Left lobe of liver (tissue), 2 donors: ENCODE results near the gene TFAP2B. TPM values are rescaled to one million over a fixed set of nuclear protein-coding genes. Genes with fewer than 3 reads are reported as not detected.

Source experiments
- ATAC-seq: fragments of 200-7000 bp; cut with Tn5 transposase; one replicate; pipeline ENCODE4 v1.9.1; 2020; ENCODE audit warnings: mild to moderate bottlenecking, moderate library complexity
- DNase-seq: peaks from one replicate; pipeline ENCODE4 v3.0.0-alpha.2; 2020; ENCODE audit warnings: low spot score
- total RNA-seq: library from RNA; stranded (reverse); gene quantifications from one replicate; pipeline ENCODE4 v1.2.1, GENCODE V29; 2021
- donor health status: DM: no; HTN: no; CAD: no; lungs with moderate emphysema.
- donor health status: DM: no; HTN: yes; CAD: no.

Gene TFAP2B
- total RNA-seq, 1 donor from 2014 or later = not detected

- ATAC-seq (no peak), DNase-seq (no peak)
Measured at GRCh38 chr6:50823094-50823920, 4.6 kb downstream of the TFAP2B start.

- DNase-seq (no peak), ATAC-seq (no peak)
Measured at GRCh38 chr6:50824552-50824951, 5.9 kb downstream of the TFAP2B start.

DNA sequence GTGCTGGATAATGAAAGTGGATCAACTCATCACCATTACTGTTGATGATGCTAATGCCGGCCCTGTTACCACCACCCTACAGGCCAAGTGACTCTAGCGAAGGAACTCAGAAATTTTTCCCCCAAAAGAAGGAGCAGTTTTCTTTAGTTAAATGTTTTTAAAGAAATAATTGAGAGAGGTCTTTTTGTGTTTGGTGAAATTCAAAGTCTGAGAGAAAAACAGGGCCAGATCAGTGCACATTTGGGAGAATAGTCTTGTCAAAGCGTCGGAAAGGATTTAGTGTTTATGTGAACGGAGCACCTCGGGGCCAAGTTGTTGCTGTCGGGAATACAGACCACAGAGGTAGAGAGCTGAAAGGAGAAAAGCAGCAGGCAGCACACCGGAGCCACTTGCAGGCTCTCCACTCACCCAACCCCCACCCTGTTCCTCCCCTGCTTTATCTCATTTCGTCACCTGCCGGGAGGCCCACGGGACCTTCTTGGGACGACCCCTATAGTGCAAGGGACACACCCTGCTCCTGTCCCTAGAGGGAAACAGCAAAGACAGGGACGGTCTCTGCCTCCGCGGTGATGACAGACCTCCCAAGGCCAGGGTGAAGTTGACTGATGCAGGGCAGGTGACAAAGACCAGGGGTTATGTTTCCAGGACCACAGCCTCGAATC lies 6.8 kb downstream of the TFAP2B start:
- DNase-seq = no peak

GRCh38 chr6:50826037-50826761 lies 7.5 kb downstream of the TFAP2B start:
- no peak for ATAC-seq

More for the DNA sequence above, 6.8 kb downstream of the TFAP2B start:
- no peak for ATAC-seq

DNA sequence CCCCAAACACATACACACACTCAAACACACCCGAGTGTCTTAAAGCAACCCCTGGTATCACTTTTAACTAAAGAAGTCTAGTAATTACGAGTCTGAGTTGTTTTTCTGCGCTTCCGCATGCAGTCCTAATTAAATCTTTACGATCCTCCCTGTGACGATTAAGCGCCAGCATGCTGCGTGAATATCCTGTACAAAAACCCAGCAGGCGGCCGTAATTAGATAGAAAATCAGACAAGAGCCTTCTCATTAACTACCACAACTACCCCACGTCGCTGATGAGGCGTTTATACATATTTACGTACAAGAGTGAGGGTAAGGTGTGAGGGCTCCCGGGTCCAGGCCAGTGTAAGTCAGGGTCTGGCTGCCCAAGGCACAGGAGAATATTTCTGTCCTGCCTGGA lies 8.1 kb downstream of the TFAP2B start:
- no peak for ATAC-seq

More at GRCh38 chr6:50826037-50826761, 7.5 kb downstream of the TFAP2B start:
- DNase-seq = no peak

DNA sequence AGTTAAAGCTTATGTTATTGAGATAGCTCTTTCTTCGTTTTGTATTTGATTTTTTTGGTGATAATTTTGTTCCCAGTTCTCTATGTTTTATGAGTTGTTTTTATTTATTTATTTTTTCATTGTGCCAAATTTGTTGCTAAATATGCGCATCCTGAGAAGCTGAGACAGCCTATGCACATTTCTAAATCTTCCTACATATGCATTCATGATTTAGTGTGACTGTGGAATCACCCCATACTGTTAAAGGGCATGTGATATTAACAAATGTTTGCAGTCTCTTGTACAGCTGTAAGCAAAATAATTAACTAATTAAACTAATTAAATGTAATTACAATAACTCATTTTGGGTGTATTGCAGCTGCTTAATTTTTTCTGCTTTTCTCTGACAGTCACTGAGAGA lies 10.4 kb downstream of the TFAP2B start:
- DNase-seq = no peak
- ATAC-seq = no peak

More for the DNA sequence above, 8.1 kb downstream of the TFAP2B start:
- no peak for DNase-seq

- no peak for DNase-seq
- no peak for ATAC-seq
Measured at GRCh38 chr6:50829898-50830444, 11.3 kb downstream of the TFAP2B start.

DNA sequence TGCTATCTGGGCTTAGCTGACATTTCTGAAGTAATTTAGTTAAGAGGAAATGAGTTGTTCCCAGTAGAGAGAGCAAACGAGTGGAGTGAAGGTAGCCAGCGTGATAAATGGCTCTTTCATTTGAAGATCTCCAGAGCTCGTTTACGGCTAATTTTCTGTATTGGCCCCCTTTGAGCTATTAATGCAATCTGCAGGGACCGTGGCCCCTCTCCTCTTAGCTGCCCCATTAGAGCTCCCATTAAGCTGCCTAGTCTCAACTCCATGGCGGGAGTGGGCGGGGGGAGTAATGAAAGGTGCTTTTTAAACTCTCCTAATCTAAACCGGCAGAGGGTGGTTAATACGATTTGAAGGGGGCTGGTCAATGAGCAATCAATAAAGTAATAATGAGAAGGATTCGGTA lies 12.5 kb downstream of the TFAP2B start:
- no peak for DNase-seq
- no peak for ATAC-seq

DNA sequence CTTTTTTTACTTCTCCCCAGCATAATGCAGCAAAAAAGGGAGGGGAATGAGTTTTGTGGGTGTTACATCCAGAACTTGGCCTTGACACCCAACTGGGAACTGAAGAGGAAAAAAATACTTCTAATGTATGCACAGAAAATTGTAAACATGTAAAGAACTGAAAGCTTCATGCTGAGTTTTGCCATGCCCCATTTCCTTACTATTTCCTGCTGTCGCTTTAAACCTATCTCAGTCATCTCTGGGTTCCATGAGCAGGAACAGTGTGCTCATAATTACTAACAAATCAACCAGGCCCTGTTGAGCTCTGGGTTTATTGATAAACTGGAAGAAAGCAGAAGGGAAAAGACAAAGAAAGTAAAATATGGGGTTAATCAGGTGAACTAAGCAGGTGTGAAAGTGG lies 14.2 kb downstream of the TFAP2B start:
- no peak for ATAC-seq
- DNase-seq = no peak

DNA sequence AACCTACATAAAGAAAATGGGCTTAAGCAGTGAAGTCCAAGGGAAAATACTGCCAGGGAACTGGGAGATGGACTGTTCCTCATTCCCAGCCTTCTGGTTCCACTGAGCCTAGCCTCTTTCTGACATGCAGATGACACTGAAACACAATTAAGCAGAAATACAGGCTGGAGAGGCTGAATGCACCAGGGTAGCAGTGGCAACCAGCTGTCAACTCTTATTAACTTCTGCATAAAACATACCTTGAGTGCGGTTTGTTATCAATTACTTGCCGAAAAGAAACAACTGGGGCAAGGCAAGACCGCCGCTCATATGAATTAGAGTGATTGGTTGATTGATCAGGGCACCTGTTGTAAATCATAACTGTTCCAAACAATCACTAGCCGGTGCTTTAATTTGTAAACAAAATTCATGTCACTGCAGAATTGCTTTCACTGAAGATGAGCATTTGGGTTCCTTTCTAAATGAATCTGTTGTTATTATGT lies 16.3 kb downstream of the TFAP2B start:
- DNase-seq = no peak
- no peak for ATAC-seq

- ATAC-seq (no peak), DNase-seq (no peak)
Measured at GRCh38 chr6:50836231-50836630, 17.6 kb downstream of the TFAP2B start.

GRCh38 chr6:50837589-50838445 lies 19.1 kb downstream of the TFAP2B start:
- ATAC-seq (peak; percentile 62), DNase-seq (no peak)

GRCh38 chr6:50840112-50840810 lies 21.6 kb downstream of the TFAP2B start:
- no peak for DNase-seq
- ATAC-seq = no peak

DNA sequence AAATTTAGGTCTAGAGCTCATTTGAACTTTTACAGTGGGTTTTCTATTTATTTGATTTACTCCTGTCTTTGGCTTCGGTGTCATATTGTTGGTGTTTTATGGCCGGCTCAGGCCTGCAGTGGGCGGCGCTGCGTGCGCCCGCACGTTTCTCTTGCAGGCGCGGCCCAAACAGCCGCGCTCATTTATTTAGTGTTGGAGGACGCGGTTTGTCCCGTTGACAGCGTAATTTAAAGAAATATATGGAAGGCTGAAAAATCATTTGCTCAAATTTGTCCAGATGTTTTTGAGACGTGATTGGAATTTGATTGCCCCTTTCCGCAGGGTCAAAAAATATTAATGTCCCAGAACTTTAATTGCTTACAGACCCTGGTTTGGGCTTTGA lies 22.1 kb downstream of the TFAP2B start:
- no peak for ATAC-seq

DNA sequence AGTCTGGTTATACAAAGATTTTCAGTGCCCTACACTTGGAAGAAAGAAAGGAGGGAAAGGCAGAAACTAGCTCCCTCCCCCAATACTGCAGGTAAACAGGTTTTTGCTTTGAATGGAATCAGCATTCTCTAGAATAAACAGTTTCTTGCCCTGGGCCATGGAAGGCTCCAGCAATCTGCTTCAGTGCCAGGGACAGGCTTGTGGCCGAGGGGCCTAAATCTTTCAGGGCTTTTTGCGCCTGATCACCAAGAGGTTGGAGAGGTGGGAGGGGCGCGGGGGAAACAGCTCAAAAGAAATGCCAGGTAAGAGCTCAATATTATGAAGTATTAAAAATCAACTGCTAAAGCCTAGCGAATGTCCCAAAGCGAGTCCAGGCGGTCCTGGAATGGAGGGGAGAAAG lies 23.8 kb downstream of the TFAP2B start:
- ATAC-seq (no peak), DNase-seq (no peak)

More for the DNA sequence above, 22.1 kb downstream of the TFAP2B start:
- no peak for DNase-seq

- ATAC-seq (no peak), DNase-seq (no peak)
Measured at GRCh38 chr6:50842861-50843384, 24.3 kb downstream of the TFAP2B start.

DNA sequence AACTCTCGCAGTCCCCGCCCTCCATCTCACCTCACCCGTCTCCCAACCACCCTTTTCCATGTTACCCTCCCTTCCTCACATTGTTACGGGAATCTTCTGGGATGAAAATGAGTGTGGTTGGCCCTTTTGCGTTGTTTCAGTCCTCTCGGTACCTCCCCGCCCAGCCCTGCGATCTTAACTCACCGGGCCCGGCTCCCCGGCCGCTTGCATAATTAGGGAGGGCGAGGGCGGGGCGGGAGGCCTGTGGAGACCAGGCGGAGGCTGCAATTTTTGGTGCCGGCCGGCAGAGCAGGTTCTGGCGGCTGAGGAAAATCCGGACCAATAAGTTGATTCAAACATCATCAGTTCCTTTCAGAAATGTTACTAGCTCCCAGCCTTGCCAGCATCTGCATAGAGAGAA lies 25.2 kb downstream of the TFAP2B start:
- no peak for DNase-seq
- no peak for ATAC-seq

DNA sequence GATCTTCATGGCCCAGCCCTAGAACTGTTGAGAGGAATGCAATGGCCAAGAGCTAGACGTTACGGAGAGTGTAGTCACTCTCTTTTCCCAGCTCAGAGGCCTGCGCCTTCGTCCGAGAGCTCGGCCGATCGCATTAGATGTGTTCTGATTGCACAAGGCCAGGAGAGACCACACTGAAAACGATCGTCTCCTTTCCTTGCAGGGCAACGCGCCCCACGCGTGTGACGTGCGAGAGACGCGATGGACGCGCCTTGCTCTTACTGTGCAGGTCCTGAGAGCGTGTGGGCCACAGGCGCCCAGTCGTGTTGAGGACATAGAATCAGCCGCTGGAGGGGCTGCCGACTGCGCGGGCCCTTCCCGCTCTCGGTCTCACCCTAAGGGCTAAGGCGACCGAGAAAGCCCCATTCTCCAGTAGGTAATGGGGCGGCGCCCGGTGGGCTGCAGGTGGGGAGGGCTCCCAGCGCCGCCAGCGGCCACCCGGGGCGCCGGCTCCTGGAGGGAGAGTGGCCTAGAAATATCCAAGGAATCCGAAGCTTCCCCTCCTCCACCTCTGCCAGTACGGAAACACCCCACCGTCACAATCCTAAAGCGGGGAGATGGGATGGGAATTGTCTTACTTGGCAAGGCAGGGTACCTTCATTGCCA lies 26.9 kb downstream of the TFAP2B start:
- DNase-seq (no peak), ATAC-seq (no peak)
